ENCODE results near the gene CELA2B. TPM values are rescaled to one million over a fixed set of nuclear protein-coding genes. Genes with fewer than 3 reads are reported as not detected.

Gene CELA2B
- total RNA-seq, 1 donor from 2014 or later = not detected

GRCh38 chr1:15524283-15525049 is 48.6 kb downstream of the CELA2B start:
- peak overlapping the region; percentile 99 for H3K4me3 Mint-ChIP-seq
- H3K9me3 Mint-ChIP-seq = no peaks in the 10 kb centered on the region
- intact Hi-C loops (cut with micrococcal nuclease) = loop anchor here (2.0 to 5.0 kb wide), 7 partner anchors 54 to 843 kb away; partner anchors contain the start of genes EFHD2, PLEKHM2, SPEN and SZRD1
- peaks cover 9% of the 10 kb centered on the region for H3K36me3 Mint-ChIP-seq (ENCODE audit: low read depth)
- H3K4me1 Mint-ChIP-seq = peaks cover 47% of the 10 kb centered on the region
- H3K27me3 Mint-ChIP-seq = no peaks in the 10 kb centered on the region
- H3K27ac Mint-ChIP-seq = peak overlapping the region; percentile 100
- DNase-seq = peak; percentile 100

DNA sequence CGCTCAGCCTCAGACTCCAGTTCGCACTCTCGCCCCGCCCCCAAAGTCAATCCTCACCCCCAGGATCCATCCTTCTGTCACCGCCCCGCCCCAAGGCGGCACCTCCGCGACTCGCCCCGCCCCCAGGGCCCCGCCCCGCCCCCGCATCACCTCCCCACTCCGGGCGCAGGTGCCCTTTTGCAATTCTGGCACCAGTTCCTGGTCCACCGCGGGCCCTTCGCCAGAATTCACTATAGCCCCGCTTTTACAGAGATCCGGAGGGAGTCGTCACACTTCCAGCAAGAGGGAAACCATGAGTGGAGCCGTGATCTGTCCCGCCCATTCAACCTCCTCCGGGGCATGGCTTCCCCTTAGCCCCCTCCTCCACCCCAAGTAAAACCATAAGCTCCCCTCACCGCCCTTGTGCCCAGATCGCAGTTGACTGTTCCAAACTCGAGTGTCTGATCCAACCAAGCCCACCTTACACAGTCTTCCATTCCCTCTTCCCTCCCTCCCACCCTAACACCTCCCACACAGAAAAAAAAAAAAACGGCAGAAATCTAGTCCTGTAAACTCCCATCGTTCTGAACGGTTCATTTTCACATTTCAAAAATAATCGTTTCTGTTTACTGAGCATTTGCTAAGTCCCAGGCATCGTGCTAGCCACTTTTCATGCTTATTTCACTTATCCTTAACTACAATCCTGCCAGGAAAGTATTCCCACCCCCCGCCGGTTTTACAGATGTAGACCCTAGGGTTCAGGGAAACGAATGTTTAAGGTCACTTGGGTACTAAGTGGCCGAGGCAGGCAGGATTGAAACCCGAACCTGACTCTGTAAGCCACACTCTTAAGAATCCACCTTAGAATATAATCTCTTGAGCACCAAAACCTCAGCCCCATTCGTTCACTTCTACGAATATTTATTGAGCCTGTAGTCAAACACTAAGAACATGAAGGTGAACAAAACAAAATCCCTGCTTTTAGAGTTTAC is 49.4 kb downstream of the CELA2B start:
- peak; percentile 67 for DNase-seq
- no peaks in the 10 kb centered on the region for H3K9me3 Mint-ChIP-seq

GRCh38 chr1:15526021-15526489 is 50.2 kb downstream of the CELA2B start:
- Mint-ChIP-seq H3K9me3 (no peaks in the 10 kb centered on the region), H3K27ac (peak overlapping the region; percentile 100), H3K4me1 (peaks cover 47% of the 10 kb centered on the region), H3K4me3 (peak overlapping the region; percentile 99), H3K27me3 (no peaks in the 10 kb centered on the region), H3K36me3 (ENCODE audit: low read depth) (peaks cover 13% of the 10 kb centered on the region)
- DNase-seq = no peak
- intact Hi-C loops (cut with micrococcal nuclease) = loop anchor here (1.0 to 5.0 kb wide), 5 partner anchors 91 to 841 kb away; partner anchors contain the start of genes DDI2, PLEKHM2, SPEN and SZRD1

More for the DNA sequence above, 49.4 kb downstream of the CELA2B start:
- intact Hi-C loops (cut with micrococcal nuclease) = loop anchor here (1.0 to 5.0 kb wide), 9 partner anchors 53 to 842 kb away; partner anchors contain the start of genes DDI2, EFHD2, PLEKHM2 and SPEN
- Mint-ChIP-seq H3K27me3 (no peaks in the 10 kb centered on the region), H3K4me1 (peaks cover 45% of the 10 kb centered on the region), H3K27ac (peak overlapping the region; percentile 100), H3K36me3 (ENCODE audit: low read depth) (peaks cover 8% of the 10 kb centered on the region), H3K4me3 (peak overlapping the region; percentile 99)

DNA sequence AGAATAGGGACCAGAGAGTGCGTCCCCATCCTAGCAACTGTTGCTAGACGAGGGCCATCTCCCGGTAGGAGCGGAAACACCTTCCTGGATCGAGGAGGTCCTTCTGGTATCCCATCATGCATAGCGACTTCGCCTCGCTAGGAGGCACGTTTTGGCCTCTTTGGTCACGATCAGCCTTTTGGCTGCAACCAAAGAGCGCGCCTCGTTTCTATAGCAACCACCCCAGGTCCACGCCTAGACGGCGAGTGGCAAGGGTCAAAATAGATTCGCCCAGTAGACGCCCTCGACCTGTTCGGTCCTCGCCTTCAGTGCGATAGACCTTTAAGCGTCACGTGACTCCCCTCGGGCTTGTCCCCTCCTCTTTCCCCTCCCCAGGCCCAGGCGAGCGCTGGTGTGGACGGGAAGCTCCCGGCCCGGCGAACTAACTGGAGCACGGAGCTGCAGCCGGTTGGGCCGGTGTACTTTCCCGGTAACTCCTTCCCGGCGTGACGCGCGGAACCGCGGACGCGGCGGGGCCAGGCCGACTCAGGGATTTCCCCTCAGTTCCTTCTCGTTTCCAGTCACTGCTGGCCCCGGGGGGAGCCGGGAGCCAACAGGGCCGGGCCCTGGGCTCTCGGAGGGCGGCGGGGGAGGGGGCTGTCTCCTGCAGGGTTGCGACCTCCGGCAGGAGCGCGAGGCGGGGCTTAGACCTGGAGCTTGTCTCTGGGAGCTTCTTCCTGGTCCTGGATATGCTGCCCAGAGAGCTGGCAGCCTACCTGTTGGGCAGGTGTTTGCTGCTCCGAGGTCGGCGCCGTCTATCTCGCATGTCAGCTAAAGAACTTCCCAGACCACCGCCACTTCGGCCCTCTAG is 50.8 kb downstream of the CELA2B start, which contains the start of gene DNAJC16:
Gene DNAJC16 (plus strand): TSS at position 359 of the 850 bp plus-strand sequence. CDS start 2,258 bp downstream, outside the sequence.
- DNase-seq = peak; percentile 99
- Mint-ChIP-seq H3K4me1 (peaks cover 43% of the 10 kb centered on the region), H3K27me3 (no peaks in the 10 kb centered on the region), H3K27ac (peak within 1 kb of the TSS; percentile 100), H3K4me3 (peak within 1 kb of the TSS; percentile 99), H3K9me3 (no peaks in the 10 kb centered on the region), H3K36me3 (ENCODE audit: low read depth) (peaks cover 10% of the 10 kb centered on the region)
- intact Hi-C loops (cut with micrococcal nuclease) = loop anchor here (1.0 to 5.0 kb wide), 5 partner anchors 91 to 841 kb away; partner anchors contain the start of genes DDI2, PLEKHM2, SPEN and SZRD1

GRCh38 chr1:15531003-15531402 is 55.1 kb downstream of the CELA2B start:
- Mint-ChIP-seq H3K4me1 (peaks cover 22% of the 10 kb centered on the region), H3K27ac (no peak overlapping the region), H3K36me3 (ENCODE audit: low read depth) (peaks cover 11% of the 10 kb centered on the region), H3K4me3 (no peak overlapping the region), H3K9me3 (no peaks in the 10 kb centered on the region), H3K27me3 (no peaks in the 10 kb centered on the region)
- intact Hi-C loops (cut with micrococcal nuclease) = no loop called here
- DNase-seq = no peak

DNA sequence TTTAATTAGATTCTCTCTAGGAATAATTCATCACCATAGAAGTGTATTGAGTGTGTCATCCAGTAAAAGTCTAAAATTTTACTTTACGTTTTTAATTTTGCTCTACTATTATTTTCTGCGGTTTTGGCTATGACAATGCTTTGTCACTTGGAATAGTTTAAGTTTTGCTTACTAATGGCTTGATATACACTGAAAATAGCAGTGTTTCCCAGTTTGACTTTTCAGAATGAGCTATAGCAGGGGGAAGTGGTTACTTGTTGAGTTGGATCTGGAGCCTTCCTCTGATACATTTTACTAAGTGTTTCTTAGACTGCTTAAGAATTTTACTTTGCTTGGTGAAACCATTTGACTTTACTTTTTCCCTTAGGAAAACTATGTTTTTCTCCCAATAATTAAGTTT is 55.8 kb downstream of the CELA2B start:
- Mint-ChIP-seq H3K27me3 (no peaks in the 10 kb centered on the region), H3K9me3 (no peaks in the 10 kb centered on the region), H3K36me3 (ENCODE audit: low read depth) (peaks cover 16% of the 10 kb centered on the region), H3K27ac (no peak overlapping the region), H3K4me3 (no peak overlapping the region), H3K4me1 (peaks cover 17% of the 10 kb centered on the region)
- intact Hi-C loops (cut with micrococcal nuclease) = no loop called here
- DNase-seq = no peak

DNA sequence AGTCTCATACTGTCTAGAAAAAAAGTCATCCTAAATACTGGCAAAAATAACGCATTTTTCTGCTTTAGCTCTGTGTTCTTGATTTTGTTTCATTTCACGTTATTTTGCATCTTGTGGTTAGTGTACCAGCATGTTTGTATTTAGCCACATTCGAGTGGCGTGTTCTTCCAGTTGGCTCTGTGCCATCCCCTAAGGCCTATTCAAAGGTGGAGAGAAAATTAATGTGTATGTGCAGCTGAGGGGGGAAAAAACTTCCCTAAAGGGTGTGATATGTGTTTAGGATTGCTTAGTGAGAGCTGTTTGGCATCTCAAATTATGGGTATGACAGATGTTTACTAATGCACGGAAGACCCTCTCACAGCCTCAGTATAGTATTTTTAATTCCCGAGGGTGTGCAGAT is 62.9 kb downstream of the CELA2B start:
- no peak for DNase-seq
- Mint-ChIP-seq H3K36me3 (ENCODE audit: low read depth) (peaks cover 38% of the 10 kb centered on the region), H3K4me1 (no peaks in the 10 kb centered on the region), H3K27ac (no peak overlapping the region), H3K27me3 (no peaks in the 10 kb centered on the region), H3K9me3 (no peaks in the 10 kb centered on the region), H3K4me3 (no peak overlapping the region)
- intact Hi-C loops (cut with micrococcal nuclease) = no loop called here

- Mint-ChIP-seq H3K36me3 (ENCODE audit: low read depth) (peaks cover 38% of the 10 kb centered on the region), H3K27me3 (no peaks in the 10 kb centered on the region), H3K9me3 (no peaks in the 10 kb centered on the region), H3K4me1 (no peaks in the 10 kb centered on the region), H3K27ac (no peak overlapping the region), H3K4me3 (no peak overlapping the region)
- intact Hi-C loops (cut with micrococcal nuclease) = no loop called here
- DNase-seq = no peak
Observed at GRCh38 chr1:15540186-15540585, 64.3 kb downstream of the CELA2B start.

Other genes with a start within 250 kb of the CELA2B start
- not detected in 2 replicates for gene FHAD1, start 228.9 kb upstream of the CELA2B start, total RNA-seq
- 90.5 and 92.3 TPM in 2 replicates for gene EFHD2, start 66.2 kb upstream of the CELA2B start, total RNA-seq
- 0.45 TPM in 1 of 2 replicates, not detected in the other for gene CTRC, start 37.7 kb upstream of the CELA2B start, total RNA-seq
- not detected in 2 replicates for gene CELA2A, start 19.4 kb upstream of the CELA2B start, total RNA-seq
- 15.7 and 17.3 TPM in 2 replicates for gene CASP9, start 48.1 kb downstream of the CELA2B start, total RNA-seq
- gene DNAJC16, start 50.7 kb downstream of the CELA2B start, total RNA-seq = 15.4 and 16.3 TPM in 2 replicates
- gene AGMAT, start 108.9 kb downstream of the CELA2B start, total RNA-seq = 31.0 and 31.5 TPM in 2 replicates
- 50.5 and 53.0 TPM in 2 replicates for gene DDI2, start 141.4 kb downstream of the CELA2B start, total RNA-seq
- gene PLEKHM2, start 208.2 kb downstream of the CELA2B start, total RNA-seq = 59.9 and 60.3 TPM in 2 replicates